Keratinocyte (primary cell): ENCODE results near the gene GJC3. TPM values are rescaled to one million over a fixed set of nuclear protein-coding genes. Genes with fewer than 3 reads are reported as not detected.
"Not testable (repeated sequence)": the region's sequence is repeated elsewhere in the genome, so short reads cannot be mapped to it uniquely, and the experiment has no call there.

ENCODE experiments used
- DNase-seq: peaks from one replicate; pipeline ENCODE4 v3.0.0-alpha.2; 2011; ENCODE audit warnings: low read depth, missing footprints, low spot score
- FAIRE-seq: peaks from 2 replicates; lab custom pipeline; 2011; peaks lifted over from hg19 to GRCh38; lab: Jason Lieb, UNC
- H2AFZ ChIP-seq: 2 replicates; pipeline ENCODE4 v1.6.0; 2012; ENCODE audit warnings: low read length, control low read depth, inconsistent platforms; ENCODE audit not compliant: control insufficient read depth
- H3K27ac ChIP-seq: 2 replicates; pipeline ENCODE4 v1.5.1; 2011; ENCODE audit warnings: low read length; ENCODE audit not compliant: control insufficient read depth, insufficient read depth
- H3K27me3 ChIP-seq: 3 replicates; pipeline ENCODE4 v1.6.0; 2011; ENCODE audit warnings: low read length; ENCODE audit not compliant: control insufficient read depth, insufficient read depth; ENCODE audit errors: extremely low read depth
- H3K36me3 ChIP-seq, 2 experiments: 2 replicates in 1 of 2; 3 replicates in 1 of 2; pipeline ENCODE4 v1.5.1; 2011; ENCODE audit warnings: low read length in 2 of 2, mild to moderate bottlenecking in 1 of 2; ENCODE audit not compliant: control insufficient read depth in 2 of 2, insufficient read depth in 2 of 2; ENCODE audit errors: extremely low read depth in 1 of 2
- H3K4me1 ChIP-seq: 3 replicates; pipeline ENCODE4 v1.5.1; 2011; ENCODE audit warnings: low read length; ENCODE audit not compliant: control insufficient read depth, insufficient read depth; ENCODE audit errors: extremely low read depth
- H3K4me2 ChIP-seq: 3 replicates; pipeline ENCODE4 v1.6.0; 2011; ENCODE audit warnings: low read depth, low read length; ENCODE audit not compliant: control insufficient read depth, insufficient read depth; ENCODE audit errors: extremely low read depth
- H3K4me3 ChIP-seq, 3 experiments: fragments of 200-600 bp in 1 of 3; sonication (generic) in 1 of 3; 2 replicates in 2 of 3; 3 replicates in 1 of 3; pipeline ENCODE4 v1.5.1; 2011 to 2016; ENCODE audit warnings: low read length in 3 of 3, mild to moderate bottlenecking in 3 of 3, control low read depth in 2 of 3, inconsistent platforms in 1 of 3, low read depth in 1 of 3, mixed read lengths in 1 of 3, mixed run types in 1 of 3, moderate library complexity in 1 of 3; ENCODE audit not compliant: control insufficient read depth in 2 of 3, insufficient read depth in 2 of 3; ENCODE audit errors: extremely low read depth in 1 of 3
- H3K79me2 ChIP-seq: 2 replicates; pipeline ENCODE4 v1.6.0; 2012; ENCODE audit warnings: low read length; ENCODE audit not compliant: control insufficient read depth, insufficient read depth
- H3K9ac ChIP-seq: 3 replicates; pipeline ENCODE4 v1.6.0; 2011; ENCODE audit warnings: low read length; ENCODE audit not compliant: control insufficient read depth, insufficient read depth; ENCODE audit errors: extremely low read depth
- H3K9me1 ChIP-seq: 3 replicates; pipeline ENCODE4 v1.6.0; 2011; ENCODE audit warnings: low read length; ENCODE audit not compliant: control insufficient read depth, insufficient read depth; ENCODE audit errors: extremely low read depth
- H3K9me3 ChIP-seq: 2 replicates; pipeline ENCODE4 v1.5.1; 2012; ENCODE audit warnings: low read depth, low read length; ENCODE audit not compliant: control insufficient read depth
- H4K20me1 ChIP-seq: 3 replicates; pipeline ENCODE4 v1.6.0; 2011; ENCODE audit warnings: low read length; ENCODE audit not compliant: control insufficient read depth, insufficient read depth; ENCODE audit errors: extremely low read depth
- EZH2 ChIP-seq: IDR thresholded peaks from one replicate; pipeline ENCODE4 v1.6.1; 2012; ENCODE audit warnings: inconsistent platforms, mild to moderate bottlenecking, low read length, moderate library complexity
- dilution Hi-C: fragments of 300-500 bp; cut with MboI; formaldehyde crosslinking; loops from one replicate; pipeline ENCODE4 v1.7.0; 2020; ENCODE audit warnings: low sequenced_read_pairs; ENCODE audit not compliant: extremely low pct_ligation_motif_present
- polyA plus RNA-seq, 5 experiments: library from polyadenylated mRNA; depleted of rRNA in 3 of 5; stranded (reverse) in 3 of 5; stranded (forward) in 1 of 5; unstranded in 1 of 5; fragments of >200 nt; gene quantifications; 1 replicate in 1 of 5; 2 replicates in 3 of 5; 3 replicates in 1 of 5; pipeline versions ENCODE4 v1.2.1 to v1.2.3, GENCODE V29; 2011 to 2012; ENCODE audit warnings: missing spikeins in 2 of 5, low read depth in 1 of 5, low replicate concordance in 1 of 5
- TF ChIP-seq, protein P1 (sequence below), 3 experiments: IDR thresholded peaks in 1 of 3; conservative IDR thresholded peaks in 1 of 3; optimal IDR thresholded peaks in 1 of 3; 2 replicates in 2 of 3; 3 replicates in 1 of 3; pipeline versions ENCODE3 to v1.5.1; 2011; ENCODE audit warnings: low read length in 3 of 3, mild to moderate bottlenecking in 3 of 3, moderate library complexity in 2 of 3, control low read depth in 1 of 3, inconsistent platforms in 1 of 3; ENCODE audit not compliant: insufficient read depth in 2 of 3; ENCODE audit errors: extremely low read depth in 1 of 3

The GJC3 gene
- polyA plus RNA-seq, 1 donor (not counting 4 experiments of a cell fraction or from before 2014, with no cell fraction given), result not detected

DNA sequence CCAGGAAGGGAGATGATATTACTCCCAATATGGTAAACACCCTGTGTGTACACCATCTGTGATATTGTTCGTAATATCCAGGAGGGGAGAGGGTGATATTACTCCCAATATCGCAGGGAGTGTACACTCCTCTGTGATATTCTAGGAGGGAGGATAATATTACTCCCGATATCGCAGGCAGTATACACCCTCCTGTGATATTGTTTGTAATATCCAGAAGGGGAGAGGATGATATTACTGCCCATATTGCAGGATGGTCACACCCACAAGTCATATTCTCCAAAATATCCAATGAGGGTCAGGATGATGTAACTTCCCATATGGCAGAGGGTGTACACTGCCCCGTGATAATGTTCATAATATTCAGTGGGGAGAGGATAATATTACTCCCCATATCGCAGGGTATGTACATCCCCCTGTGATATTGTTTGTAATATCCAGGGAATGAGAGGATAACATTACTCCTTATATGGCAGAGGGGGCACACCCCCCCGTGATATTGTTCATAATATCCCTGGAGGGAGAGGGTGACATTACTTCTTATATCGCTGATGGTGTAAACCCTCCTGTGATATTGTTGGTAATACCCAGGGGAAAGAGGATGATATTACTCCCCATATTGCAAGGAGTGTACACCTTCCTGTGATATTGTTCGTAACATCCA, 29.3 kb upstream of the GJC3 start:
- no peaks in the 10 kb centered on the region for H3K36me3 ChIP-seq
- no peaks in the 10 kb centered on the region for H4K20me1 ChIP-seq
- no peak overlapping the region for H2AFZ ChIP-seq
- TF ChIP-seq, protein P1, sequence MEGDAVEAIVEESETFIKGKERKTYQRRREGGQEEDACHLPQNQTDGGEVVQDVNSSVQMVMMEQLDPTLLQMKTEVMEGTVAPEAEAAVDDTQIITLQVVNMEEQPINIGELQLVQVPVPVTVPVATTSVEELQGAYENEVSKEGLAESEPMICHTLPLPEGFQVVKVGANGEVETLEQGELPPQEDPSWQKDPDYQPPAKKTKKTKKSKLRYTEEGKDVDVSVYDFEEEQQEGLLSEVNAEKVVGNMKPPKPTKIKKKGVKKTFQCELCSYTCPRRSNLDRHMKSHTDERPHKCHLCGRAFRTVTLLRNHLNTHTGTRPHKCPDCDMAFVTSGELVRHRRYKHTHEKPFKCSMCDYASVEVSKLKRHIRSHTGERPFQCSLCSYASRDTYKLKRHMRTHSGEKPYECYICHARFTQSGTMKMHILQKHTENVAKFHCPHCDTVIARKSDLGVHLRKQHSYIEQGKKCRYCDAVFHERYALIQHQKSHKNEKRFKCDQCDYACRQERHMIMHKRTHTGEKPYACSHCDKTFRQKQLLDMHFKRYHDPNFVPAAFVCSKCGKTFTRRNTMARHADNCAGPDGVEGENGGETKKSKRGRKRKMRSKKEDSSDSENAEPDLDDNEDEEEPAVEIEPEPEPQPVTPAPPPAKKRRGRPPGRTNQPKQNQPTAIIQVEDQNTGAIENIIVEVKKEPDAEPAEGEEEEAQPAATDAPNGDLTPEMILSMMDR (optimal IDR thresholded peaks at IDR 0.05 in 1 of 3, IDR thresholded peaks at IDR 0.05 in 1 of 3, conservative IDR thresholded peaks at IDR 0.05 in 1 of 3; ENCODE audit: extremely low read depth in 1 of 3, insufficient read depth in 2 of 3, low read length in 3 of 3), result no peak
- no peak for TF ChIP-seq EZH2
- H3K4me1 ChIP-seq, result no peaks in the 10 kb centered on the region
- no peak overlapping the region for H3K4me3 ChIP-seq
- dilution Hi-C loops, result no loop called here
- DNase-seq (no peak), FAIRE-seq (no peak)
- no peaks in the 10 kb centered on the region for H3K79me2 ChIP-seq
- no peaks in the 10 kb centered on the region for H3K9me1 ChIP-seq
- no peaks in the 10 kb centered on the region for H3K27me3 ChIP-seq
- no peaks in the 10 kb centered on the region for H3K9me3 ChIP-seq
- no peak overlapping the region for H3K4me2 ChIP-seq
- no peak overlapping the region for H3K9ac ChIP-seq
- H3K27ac ChIP-seq, result no peak overlapping the region

- Histone ChIP-seq H3K9ac (no peak overlapping the region), H3K9me1 (no peaks in the 10 kb centered on the region), H3K4me1 (no peaks in the 10 kb centered on the region), H3K4me3 (no peak overlapping the region), H3K27ac (no peak overlapping the region), H3K27me3 (no peaks in the 10 kb centered on the region), H3K4me2 (no peak overlapping the region), H3K79me2 (no peaks in the 10 kb centered on the region), H4K20me1 (no peaks in the 10 kb centered on the region), H2AFZ (no peak overlapping the region), H3K36me3 (no peaks in the 10 kb centered on the region), H3K9me3 (no peaks in the 10 kb centered on the region)
- DNase-seq (no peak), FAIRE-seq (no peak)
- TF ChIP-seq, protein P1 (optimal IDR thresholded peaks at IDR 0.05 in 1 of 3, IDR thresholded peaks at IDR 0.05 in 1 of 3, conservative IDR thresholded peaks at IDR 0.05 in 1 of 3; ENCODE audit: extremely low read depth in 1 of 3, insufficient read depth in 2 of 3, low read length in 3 of 3), result no peak
- no peak for TF ChIP-seq EZH2
- dilution Hi-C loops, result no loop called here
Observed at GRCh38 chr7:99955247-99955646, 25.8 kb upstream of the GJC3 start.

DNA sequence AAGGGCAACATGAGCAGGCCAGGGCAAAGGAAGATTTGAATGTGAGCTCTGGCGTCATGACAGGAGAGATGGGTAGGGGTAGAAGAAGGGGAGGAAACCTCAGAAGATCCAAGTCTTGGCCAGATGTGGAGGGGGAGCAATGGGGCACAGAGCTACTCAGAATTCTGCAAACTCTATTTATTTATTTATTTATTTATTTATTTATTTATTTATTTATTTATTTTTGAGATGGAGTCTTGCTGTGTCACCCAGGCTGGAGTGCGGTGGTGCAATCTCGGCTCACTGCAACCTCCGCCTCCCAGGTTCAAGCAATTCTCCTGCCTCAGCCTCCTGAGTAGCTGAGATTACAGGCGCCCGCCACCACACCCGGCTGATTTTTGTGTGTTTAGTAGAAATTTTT, 25.2 kb upstream of the GJC3 start:
- H3K9me3 ChIP-seq, DNase-seq, FAIRE-seq, H3K36me3 ChIP-seq, H3K27me3 ChIP-seq, H3K4me2 ChIP-seq, H2AFZ ChIP-seq, dilution Hi-C loops, H3K27ac ChIP-seq, H3K79me2 ChIP-seq, H3K4me3 ChIP-seq, H3K4me1 ChIP-seq, H3K9ac ChIP-seq, H4K20me1 ChIP-seq, H3K9me1 ChIP-seq: not testable (repeated sequence)
